Activated T-cell treated with anti-CD3 and anti-CD28 coated beads, Interleukin-2, amount 50 U/mL, for 4 hours (primary cell): ENCODE measurements around the gene OR2D2. TPM values are rescaled to one million over a fixed set of nuclear protein-coding genes. Genes with fewer than 3 reads are reported as not detected.
"Not testable (repeated sequence)": the region's sequence is repeated elsewhere in the genome, so short reads cannot be mapped to it uniquely, and the experiment has no call there.

Experiments
- ATAC-seq, 2 donors: fragments of 200-7000 bp; cut with Tn5 transposase; one replicate each; pipeline ENCODE4 v1.10.0; 2021
- DNase-seq: peaks from one replicate; pipeline ENCODE4 v3.0.0-alpha.2; 2020
- H3K27me3 Mint-ChIP-seq: one replicate; pipeline ENCODE4 v1.8.0; 2021; ENCODE audit warnings: low read depth, mixed read lengths
- H3K36me3 Mint-ChIP-seq: one replicate; pipeline ENCODE4 v1.8.0; 2022; ENCODE audit warnings: mixed read lengths; ENCODE audit not compliant: insufficient read depth
- H3K4me1 Mint-ChIP-seq: one replicate; pipeline ENCODE4 v1.8.0; 2021; ENCODE audit warnings: low read depth, mixed read lengths
- H3K4me3 Mint-ChIP-seq: one replicate; pipeline ENCODE4 v1.8.0; 2021; ENCODE audit warnings: mild to moderate bottlenecking, moderate library complexity, mixed read lengths
- H3K9me3 Mint-ChIP-seq: one replicate; pipeline ENCODE4 v1.8.0; 2021; ENCODE audit warnings: mixed read lengths
- total RNA-seq, 3 donors: library from RNA; stranded (reverse); gene quantifications; one replicate each; pipeline ENCODE4 v1.2.1, GENCODE V29; 2021

Gene OR2D2
- total RNA-seq, 3 donors from 2014 or later: not detected

DNA sequence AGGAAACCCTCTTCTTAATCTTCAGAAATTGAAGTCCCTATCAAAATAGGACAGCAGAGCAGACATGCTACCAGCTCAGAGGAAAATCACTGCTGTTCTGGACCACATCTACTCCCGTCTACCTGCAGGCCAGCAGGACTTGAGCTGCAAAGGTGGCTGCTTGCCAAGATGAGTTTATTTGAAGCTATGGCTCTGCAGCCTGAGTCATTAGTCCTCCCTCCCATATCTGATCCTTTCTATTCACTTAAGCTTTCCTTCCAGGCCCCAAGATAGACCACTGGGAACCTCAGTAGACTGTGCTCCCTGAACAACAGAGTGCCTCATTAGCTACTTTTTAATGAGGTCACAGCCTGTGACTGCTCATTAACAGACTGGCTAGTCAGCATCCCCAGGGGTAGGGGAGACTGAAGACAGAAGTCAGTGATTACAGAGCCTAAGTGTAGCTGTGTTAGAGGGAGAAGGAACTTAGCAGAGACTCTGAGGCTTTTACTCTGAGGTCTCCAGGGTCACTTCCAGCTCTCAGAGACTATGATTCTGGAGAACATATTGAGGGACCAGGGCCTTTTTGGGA lies 36.2 kb downstream of the OR2D2 start:
- Mint-ChIP-seq H3K9me3 (peaks cover 10% of the 10 kb centered on the region), H3K4me1 (peaks cover 5% of the 10 kb centered on the region), H3K4me3 (no peak overlapping the region), H3K27me3 (peaks cover 10% of the 10 kb centered on the region), H3K36me3 (no peaks in the 10 kb centered on the region)
- ATAC-seq (no peak), DNase-seq (no peak)

DNA sequence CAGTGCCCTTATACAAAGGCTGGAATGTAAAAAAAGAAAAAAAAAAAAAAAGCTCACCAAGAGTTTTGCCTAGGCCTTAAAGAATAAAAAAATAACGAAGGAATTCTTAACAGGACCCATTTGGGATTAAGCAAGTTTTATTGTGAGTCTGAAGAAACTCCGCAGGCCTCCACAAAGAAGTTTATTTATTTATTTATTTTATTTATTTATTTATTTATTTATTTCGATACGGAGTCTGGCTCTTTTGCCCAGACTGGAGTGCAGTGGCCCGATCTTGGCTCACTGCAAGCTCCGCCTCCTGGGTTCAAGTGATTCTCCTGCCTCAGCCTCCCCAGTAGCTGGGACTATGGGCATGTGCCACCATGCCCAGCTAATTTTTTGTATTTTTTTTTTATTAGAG lies 37.5 kb downstream of the OR2D2 start:
- peaks cover 10% of the 10 kb centered on the region for H3K27me3 Mint-ChIP-seq

DNA sequence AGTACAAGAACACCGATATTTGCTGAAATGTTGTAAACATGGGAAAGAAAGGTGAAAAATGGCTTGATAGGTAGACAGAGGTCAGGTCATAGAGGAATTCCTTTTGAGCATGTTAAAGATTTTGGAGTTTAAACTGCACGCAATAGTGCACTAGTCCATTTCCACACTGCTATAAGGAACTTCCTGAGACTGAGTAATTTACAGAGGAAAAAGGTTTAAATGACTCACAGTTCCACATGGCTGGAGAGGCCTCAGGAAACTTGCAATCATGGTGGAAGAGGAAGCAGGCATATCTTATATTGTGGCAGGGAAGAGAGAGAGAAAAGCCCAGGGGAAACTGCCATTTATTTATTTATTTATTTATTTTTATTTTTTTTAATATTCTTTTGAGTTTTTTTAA lies 41.8 kb downstream of the OR2D2 start:
- Mint-ChIP-seq H3K9me3 (peaks cover 10% of the 10 kb centered on the region), H3K4me3 (no peak overlapping the region), H3K27me3 (peaks cover 13% of the 10 kb centered on the region), H3K36me3 (no peaks in the 10 kb centered on the region), H3K4me1 (no peaks in the 10 kb centered on the region)
- ATAC-seq (no peak), DNase-seq (no peak)

More for the DNA sequence above, 37.5 kb downstream of the OR2D2 start:
- ATAC-seq, H3K36me3 Mint-ChIP-seq, H3K4me3 Mint-ChIP-seq, H3K4me1 Mint-ChIP-seq, DNase-seq, H3K9me3 Mint-ChIP-seq: not testable (repeated sequence)

DNA sequence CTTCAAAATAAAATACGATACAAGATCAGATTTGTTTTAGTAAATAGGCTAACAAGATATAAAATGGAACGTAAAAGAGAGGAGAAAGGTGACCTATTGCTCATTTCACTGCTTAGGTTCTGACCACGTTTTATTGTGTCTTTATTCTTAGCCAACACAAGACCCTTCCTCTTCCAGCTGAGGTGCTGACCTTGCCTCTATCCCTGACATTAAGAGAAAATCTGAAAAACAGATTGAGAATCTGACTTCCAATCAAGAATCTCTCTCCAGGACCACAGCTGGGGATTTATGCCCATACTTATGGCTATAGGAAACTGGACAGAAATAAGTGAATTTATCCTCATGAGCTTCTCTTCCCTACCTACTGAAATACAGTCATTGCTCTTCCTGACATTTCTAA lies 46.9 kb downstream of the OR2D2 start, which contains the start of gene OR10A5:
OR10A5 (plus strand) TSS at position 301 of the 400 bp plus-strand sequence; CDS start at position 301, 0 bp downstream.
- DNase-seq (no peak), ATAC-seq (no peak)
- Mint-ChIP-seq H3K4me3 (no peak within 1 kb of the TSS), H3K9me3 (no peaks in the 10 kb centered on the region), H3K27me3 (peaks cover 22% of the 10 kb centered on the region), H3K36me3 (no peaks in the 10 kb centered on the region), H3K4me1 (no peaks in the 10 kb centered on the region)

DNA sequence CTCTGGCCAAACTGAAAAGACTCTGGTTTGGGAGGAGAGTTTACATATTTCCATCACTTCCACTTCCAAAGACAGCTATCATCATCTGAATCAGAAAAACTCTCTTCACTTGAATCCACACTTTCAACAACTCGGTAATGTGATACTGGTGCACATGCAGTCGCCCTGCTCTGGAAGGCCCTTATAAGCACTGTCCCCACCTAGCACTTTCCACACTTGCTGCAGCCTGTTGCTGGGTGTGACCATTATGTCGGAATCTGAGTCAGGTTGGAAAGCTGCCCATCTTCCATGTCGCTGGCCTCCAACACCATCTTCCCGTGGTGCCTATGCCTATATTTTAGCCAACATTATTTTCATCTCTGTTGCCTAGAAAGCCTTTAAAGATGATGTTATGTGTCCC lies 47.9 kb downstream of the OR2D2 start:
- peaks cover 22% of the 10 kb centered on the region for H3K27me3 Mint-ChIP-seq
- no peaks in the 10 kb centered on the region for H3K4me1 Mint-ChIP-seq
- H3K9me3 Mint-ChIP-seq: no peaks in the 10 kb centered on the region

DNA sequence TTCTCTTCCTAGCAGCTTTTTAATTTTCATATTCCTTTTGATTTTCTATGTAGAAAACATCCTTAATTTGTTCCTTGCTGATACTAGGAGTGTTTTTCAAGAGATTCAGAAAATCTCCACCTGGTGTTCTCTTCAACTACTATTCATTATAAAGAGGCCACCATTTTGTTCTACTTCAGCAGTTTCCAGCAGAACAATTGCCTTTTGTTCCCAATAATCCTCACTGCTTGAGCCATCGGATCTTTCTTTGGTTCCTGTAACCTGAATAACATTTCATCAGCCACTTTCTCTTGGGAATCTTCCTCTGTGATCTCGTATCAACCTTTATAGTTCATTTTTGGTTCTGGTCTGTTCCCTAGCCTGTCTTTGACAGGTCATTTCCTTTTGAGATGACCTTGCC lies 48.6 kb downstream of the OR2D2 start:
- Mint-ChIP-seq H3K36me3 (no peaks in the 10 kb centered on the region), H3K4me3 (no peak overlapping the region)
- ATAC-seq: no peak

More for the DNA sequence above, 47.9 kb downstream of the OR2D2 start:
- no peaks in the 10 kb centered on the region for H3K36me3 Mint-ChIP-seq
- DNase-seq: no peak
- no peak for ATAC-seq
- no peak overlapping the region for H3K4me3 Mint-ChIP-seq

DNA sequence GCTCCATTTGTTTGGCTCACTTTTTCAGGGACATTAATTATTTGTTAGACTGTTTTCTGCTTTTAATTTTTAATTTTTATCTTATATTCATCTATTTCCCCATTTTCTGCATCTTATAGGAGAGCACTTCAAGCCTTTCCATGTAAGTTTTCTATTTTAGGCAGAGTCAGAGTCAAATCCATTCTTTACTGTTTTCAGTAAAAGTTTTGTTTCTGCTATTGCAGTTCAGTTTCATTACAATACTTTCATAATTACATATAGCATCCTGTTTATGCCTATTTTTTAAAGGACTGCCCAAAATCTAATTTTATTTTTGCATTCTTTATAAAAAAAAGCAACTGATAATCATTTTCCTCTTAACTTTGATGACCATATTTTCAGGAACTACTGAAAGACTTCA lies 50.6 kb downstream of the OR2D2 start:
- ATAC-seq: no peak

More for the DNA sequence above, 48.6 kb downstream of the OR2D2 start:
- no peaks in the 10 kb centered on the region for H3K9me3 Mint-ChIP-seq
- H3K4me1 Mint-ChIP-seq: no peaks in the 10 kb centered on the region
- DNase-seq: no peak
- H3K27me3 Mint-ChIP-seq: peaks cover 22% of the 10 kb centered on the region

More for the DNA sequence above, 50.6 kb downstream of the OR2D2 start:
- Mint-ChIP-seq H3K4me1 (no peaks in the 10 kb centered on the region), H3K9me3 (no peaks in the 10 kb centered on the region), H3K27me3 (peaks cover 14% of the 10 kb centered on the region), H3K36me3 (no peaks in the 10 kb centered on the region), H3K4me3 (no peak overlapping the region)
- no peak for DNase-seq

Other genes starting within 250 kb of the OR2D2 start
- under 1 TPM; 0.28 to 0.40 (median 0.33) TPM for gene DCHS1, start 236.7 kb downstream of the OR2D2 start, total RNA-seq
- 100 to 1,000 TPM; 149 to 162 (median 156) TPM for gene MRPL17, start 209.2 kb downstream of the OR2D2 start, total RNA-seq
- gene OR2AG2, start 120.5 kb downstream of the OR2D2 start, total RNA-seq: under 1 TPM in 1 of 3 donors, not detected in 2; 0.16 TPM
- not detected for gene OR2AG1, start 109.5 kb downstream of the OR2D2 start, total RNA-seq
- not detected for gene OR6A2, start 92.8 kb downstream of the OR2D2 start, total RNA-seq
- not detected for gene OR10A5, start 46.8 kb downstream of the OR2D2 start, total RNA-seq
- not detected for gene OR10A2, start 29.4 kb downstream of the OR2D2 start, total RNA-seq
- gene OR10A4, start 15.9 kb downstream of the OR2D2 start, total RNA-seq: not detected
- gene OR2D3, start 28.5 kb upstream of the OR2D2 start, total RNA-seq: not detected
- under 1 TPM; 0.05 to 0.76 (median 0.40) TPM for gene ZNF215, start 33.9 kb upstream of the OR2D2 start, total RNA-seq
- not detected for gene ZNF214, start 127.8 kb upstream of the OR2D2 start, total RNA-seq
- not detected for gene NLRP14, start 128.0 kb upstream of the OR2D2 start, total RNA-seq
- not detected for gene RBMXL2, start 196.5 kb upstream of the OR2D2 start, total RNA-seq